T-helper 2 cell (primary cell): ENCODE measurements around the gene ACAP2.
"Not testable (repeated sequence)": the region's sequence is repeated elsewhere in the genome, so short reads cannot be mapped to it uniquely, and the experiment has no call there.

Source experiments
- DNase-seq, 5 experiments: peaks; one replicate each; pipeline versions ENCODE4 v3.0.0 to v3.0.0-alpha.2; 2012 to 2022

The ACAP2 gene

DNA sequence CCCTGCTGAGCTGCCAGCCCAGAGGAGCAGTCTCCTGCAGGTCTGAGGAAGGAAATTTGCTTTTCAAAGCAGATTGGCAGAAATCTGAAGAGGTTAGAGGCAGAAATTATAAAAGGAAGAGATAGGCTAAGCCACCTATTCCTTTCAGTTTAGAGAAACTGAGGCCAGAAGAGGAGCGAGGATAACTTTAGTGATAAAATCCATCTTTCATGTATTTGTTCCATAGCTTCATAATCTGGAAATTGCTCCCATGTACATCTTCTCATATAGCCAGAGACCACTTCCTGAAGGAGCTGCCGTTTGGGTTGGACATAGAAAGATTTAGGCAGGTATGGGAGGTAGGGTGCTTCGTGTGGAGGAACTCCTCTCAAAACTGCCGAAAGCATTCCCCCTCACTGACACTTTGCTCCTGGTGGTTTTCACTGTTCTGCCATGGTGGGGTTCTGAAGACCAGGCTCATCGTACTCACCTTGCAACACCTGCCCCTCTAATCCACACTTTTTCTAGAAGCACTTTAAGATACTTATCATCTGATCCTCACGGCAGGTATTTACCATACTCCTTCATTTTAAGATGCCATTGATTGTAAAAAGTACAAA, 670 bp upstream of the ACAP2 start:
- no peak for DNase-seq

DNA sequence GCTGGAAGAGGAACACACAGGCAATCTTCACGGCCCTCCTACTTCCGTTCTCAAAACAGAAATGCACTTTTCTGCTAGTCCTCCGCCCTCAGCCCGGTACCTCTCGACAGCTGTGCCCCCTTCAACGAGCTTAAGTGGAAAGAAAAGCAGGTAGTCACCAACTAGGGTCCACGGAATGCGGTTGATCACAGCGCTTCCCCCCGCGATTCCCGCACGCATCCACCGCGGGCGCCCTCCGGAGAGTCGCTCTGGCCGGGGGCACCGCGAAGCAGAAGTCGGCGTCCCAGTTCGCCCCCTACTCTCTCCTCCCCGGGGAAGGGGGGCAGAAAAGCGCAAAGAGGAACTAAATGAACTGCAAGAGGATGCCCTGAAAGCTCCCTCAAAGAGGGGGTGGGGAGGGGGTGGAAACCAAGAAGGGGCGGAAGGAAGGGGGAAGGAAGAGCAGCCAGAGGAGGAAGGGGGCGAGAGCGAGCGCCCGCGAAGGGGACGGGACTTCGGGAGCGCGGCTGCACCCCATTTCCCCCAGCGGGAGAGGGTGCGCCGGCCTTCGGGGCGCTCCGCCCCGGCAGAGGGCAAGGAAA, 738 bp downstream of the ACAP2 start:
- DNase-seq, result peak; percentile 20 to 67 (median 35)

DNA sequence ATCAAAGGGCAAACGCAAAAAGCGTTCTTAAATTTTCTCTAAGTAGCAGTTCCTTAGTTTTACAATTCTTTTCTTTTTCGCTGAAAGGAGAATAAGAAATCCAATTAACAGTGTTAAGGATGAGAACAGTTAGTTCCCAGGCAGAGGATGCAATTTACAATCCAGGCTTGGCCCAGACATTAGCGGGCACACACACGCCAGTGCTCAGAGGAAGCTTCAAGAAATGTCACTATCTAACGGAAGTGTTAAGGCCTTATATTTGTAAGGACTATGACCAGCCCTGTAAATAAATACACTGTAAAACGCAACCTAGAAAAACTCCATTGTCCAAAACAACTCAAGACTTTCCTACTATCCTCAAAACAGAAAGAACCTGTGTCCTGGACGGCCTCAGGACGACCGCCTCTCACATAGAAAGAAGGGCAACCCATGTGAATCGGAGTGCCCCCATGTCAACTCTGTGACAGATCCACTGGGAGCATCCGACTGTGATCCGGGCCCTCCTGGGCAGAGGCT, 1.3 kb downstream of the ACAP2 start:
- DNase-seq, result peak in 1 of 5 experiments; percentile 26

DNA sequence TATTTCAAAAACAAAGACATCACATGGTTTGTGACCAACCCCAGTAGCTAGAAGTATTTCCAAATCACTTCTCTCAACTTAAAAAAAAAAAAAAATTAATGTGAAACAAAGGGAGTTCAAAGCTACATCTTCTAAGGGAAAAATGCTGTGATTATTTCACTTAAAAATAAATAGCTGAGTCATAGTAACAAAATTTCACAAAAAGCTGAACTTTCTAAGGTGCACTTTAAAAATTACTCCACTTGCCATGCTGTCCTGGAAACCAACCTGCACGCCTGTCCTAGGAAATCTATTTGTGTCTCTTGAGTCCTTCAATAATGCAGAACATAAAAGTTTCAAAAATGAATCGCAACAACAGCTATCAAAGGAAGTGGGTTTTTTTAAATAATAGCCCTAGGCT, 1.8 kb downstream of the ACAP2 start:
- DNase-seq, result no peak

DNA sequence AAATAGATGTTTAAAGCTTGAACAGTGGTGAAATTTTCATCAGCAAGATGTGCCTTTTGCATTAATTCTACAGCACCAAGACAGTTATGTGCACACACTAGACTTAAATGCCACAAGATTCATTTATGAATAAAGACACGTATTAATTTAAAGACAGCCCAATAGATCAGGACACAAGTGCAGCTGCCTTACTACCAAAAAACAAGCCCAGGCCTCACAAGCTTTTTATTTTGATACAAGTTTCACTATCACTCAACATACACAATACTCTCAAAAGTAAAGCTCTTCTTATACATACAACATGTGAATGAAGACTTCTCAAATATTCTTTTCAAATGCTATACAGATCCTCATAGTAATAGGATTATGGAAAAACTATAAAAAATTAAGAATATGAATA, 2.4 kb downstream of the ACAP2 start:
- peak in 1 of 5 experiments; percentile 64 for DNase-seq

DNA sequence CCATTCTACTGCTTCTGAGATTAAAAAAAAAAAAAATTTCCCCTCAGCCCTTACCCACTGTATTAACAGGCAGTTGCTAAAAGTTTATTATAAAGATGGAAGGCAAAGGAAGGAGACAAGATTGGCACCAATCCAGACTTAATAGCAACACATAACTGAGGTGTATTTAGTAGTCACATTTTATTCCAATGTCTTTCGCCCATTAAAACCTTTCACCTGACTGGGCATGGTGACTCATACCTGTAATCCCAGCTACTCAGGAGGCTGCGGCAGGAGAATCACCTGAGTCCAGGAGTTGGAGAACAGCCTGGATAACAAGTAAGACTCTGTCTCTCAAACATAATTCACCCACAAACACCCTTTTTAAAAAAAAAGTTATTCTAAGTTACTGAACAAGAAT, 4.4 kb downstream of the ACAP2 start:
- DNase-seq, result no peak

DNA sequence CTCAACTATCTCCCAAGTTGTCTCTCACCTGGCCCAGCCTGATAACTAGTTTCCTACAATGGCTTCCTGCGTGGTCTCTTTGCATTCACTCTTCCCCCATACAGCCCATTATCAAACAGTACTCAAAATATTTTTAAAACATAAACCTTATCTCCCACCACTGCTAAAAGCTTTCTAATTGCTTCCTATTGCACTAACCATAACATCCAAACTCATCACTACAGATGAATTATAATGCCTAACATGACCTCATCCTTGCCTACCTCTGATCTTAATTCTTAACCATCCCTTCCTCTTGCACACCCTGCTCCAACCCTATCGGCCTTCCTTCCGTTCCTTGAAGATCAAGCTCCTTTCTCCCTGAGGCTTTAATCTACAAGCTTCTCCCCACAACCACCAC, 17.0 kb downstream of the ACAP2 start:
- DNase-seq, result no peak

DNA sequence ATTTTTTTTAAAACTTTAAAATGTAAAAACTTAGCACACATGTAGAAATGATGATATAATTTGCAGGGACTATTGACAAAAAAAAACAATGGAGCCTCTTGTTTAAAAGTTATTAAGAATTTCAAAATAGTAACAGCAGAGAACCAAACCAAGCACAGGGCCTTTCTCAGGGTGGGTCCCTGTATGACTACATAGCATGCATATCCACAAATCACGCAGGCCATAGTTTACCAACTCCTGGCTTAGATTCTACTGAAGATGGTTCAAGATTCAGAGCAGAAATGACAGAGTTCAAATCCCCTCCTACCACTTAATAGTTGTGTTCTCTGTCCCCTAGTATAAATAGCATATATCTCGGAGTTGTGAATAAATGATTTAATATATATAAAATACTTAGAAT, 19.0 kb downstream of the ACAP2 start:
- no peak for DNase-seq

DNA sequence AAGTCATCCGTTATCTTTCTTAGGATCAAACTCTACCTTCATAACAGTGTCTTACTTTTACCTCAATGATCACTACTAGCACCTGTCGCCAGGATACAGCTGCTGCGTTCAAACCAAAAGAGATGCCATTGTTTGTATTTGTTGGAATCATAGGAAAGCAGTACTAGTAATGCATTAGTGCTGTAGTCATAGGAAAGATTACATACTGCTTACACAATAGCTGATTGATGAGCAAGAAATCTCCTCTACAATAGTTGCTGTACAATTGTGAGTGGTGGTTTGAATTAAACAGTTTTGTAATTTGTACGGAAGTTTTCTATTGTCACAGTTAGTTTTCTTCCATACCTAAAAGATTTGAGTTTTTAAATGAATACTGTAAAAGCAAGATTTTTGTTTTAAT, 21.4 kb downstream of the ACAP2 start:
- no peak for DNase-seq

DNA sequence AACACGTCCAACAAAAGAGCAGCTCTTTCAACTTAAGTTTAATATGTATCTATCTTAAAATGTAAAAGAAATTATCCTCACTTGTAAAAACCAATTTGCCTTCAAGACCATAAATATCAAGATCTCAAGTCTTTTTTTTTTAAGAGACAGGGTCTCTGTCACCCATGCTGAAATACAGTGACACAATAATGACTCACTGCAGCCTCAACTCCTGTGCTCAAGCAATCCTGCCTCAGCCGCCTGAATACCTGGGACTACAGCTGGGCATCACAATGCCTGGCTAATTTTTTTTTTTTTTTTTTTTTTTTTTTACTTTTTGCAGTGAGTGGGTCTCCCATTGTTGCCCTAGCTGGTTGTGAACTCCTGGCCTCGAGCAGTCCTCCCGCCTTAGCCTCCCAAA, 26.0 kb downstream of the ACAP2 start:
- no peak for DNase-seq

DNA sequence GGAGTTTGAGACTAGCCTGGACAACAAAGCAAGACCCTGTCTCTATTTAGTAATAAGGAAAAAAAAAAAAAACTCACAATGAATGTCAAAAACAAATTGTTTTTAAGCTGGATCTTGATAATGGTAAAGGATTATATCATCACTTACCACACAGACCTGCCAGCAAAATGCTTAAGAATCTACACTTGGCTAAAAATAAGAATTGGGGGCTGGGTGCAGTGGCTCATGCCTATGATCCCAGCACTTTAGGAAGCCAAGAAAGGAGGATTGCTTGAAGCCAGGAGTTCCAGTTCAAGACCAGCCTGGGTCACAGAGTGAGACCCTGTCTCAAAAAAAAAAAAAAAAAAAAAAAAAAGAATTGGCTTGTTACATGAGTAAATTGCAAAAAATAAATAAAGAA, 31.0 kb downstream of the ACAP2 start:
- no peak for DNase-seq

DNA sequence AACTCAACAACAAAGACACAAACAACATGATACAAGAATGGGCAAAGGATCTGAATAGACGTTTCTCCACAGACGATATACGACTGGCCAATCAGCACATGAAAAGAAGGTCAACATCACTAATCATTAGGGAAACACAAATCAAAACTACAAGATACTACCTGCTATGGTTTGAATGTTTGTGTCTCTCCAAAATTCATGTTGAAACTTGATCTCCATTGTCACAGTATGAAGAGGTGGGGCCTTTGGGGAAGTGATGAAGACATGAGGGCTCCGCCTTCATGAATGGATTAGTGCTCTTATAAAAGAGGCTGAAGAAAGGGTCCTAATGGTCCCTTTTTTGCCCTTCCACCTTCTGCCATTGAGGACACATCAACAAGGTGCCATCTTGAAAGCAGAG, 32.3 kb downstream of the ACAP2 start:
- DNase-seq, result no peak

DNA sequence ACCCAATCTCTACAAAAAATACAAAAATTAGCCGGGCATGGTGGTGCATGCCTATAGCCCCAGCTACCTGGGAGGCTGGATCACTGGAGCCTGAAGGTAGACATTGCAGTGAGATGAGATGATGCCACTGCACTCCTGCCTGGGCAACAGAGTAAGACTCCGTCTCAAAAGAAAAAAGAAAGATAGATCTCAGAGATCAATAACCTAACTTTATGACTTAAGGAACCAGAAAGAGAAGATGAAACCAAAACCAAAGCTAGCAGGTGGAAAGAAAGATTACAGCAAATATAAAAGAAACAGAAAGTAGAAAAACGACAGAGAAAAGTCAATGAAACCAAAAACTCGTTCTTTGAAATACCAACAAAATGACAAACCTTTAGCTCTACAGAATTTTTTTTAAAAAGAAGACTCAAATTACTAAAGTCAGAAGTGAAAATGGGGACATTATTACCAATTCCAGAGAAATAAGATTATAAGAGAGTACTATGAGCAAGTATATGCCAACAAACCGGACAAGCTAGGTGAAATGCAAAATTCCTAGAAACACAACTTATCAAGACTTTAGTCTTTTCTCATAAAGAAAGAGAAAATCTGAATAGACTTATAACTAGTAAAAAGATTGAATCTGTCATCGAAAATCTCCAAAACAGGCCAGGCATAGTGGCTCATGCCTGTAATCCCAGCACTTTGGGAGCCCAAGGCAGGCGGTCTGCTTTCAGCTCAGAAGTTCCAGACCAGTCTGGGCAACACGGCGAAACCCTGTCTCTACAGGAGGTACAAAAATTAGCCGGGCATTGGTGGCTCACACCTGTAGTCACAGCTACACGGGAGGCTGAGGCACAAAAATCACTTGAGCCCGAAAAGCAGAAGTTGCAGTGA, 35.0 kb downstream of the ACAP2 start:
- peak in 1 of 5 experiments; percentile 55 for DNase-seq

DNA sequence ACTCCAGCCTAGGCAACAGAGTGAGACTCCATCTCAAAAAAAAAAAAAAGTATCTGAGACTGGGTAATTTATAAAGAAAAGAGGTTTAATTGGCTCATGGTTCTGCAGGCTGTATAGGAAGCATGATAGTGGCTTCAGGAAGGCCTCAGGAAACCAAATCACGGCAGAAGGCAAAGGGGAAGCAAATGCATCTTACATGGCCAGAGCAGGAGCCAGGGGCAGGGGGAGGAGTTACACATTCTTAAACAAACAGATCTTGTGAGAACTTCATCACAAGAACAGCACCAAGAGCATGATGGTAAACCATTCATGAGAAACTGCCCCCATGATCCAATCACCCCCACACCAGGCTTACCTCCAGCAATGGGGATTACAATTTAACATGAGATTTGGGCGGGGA, 37.2 kb downstream of the ACAP2 start:
- DNase-seq, result no peak

DNA sequence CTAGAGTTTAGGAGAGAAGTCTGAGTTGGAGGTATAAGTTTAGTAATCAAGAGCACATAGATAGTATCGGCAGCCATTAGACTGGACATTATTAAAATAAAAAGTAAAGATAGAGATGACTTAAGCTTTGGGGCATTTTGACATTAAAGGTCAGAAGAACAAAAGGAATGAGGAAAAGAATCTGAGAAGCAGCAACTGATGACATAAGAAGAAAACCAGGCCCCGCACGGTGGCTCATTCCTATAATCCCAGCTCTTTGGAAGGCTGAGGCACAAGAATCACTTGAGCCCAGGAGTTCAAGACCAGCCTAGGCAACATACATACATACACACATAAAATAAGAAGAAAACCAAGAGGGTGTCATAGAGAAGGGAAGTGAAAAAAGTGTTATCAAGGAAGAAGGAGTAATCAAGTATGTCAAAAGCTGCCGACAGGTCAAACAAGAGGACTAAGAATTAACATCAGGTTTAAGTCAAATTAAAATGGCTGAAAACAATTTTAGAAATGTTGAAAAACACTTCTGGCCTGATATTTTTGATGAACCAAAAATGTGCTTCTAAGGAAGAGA, 38.9 kb downstream of the ACAP2 start:
- no peak for DNase-seq

DNA sequence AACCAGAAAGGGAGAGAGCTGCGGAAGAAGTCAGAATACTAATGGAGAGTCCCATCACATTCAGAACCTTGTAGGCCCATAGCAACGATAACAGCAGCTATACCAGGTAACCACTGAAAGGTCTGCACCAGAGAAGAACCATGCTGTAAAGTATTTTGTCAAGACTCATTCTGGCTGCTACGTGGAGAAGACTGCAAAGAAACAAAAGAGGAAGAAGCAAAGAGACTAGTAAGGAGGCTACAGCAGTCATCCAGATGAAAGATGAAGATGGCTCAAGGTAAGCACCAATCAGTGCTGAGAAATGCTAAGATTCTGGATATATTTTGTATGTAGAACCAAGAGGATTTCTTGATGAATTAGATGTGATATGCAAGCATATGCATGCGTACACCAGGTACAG, 39.6 kb downstream of the ACAP2 start:
- no peak for DNase-seq

DNA sequence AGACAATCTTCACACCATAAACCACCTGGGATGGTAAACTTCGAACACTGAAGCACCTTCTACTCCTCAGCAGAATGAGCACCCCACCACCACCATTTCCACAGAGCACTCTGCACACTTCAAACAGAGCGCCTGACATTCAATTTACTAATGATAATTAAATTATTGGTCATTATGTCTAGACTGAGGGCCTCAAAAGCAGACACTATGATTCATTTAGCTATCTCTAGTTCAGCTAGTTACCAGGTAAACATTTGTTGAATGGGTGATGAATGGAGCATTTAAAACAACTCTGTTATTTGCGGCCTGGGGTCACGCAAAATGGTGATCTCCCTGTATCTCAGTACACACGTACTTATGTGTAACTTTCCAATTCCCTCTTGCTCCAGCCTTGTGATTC, 40.9 kb downstream of the ACAP2 start:
- no peak for DNase-seq

DNA sequence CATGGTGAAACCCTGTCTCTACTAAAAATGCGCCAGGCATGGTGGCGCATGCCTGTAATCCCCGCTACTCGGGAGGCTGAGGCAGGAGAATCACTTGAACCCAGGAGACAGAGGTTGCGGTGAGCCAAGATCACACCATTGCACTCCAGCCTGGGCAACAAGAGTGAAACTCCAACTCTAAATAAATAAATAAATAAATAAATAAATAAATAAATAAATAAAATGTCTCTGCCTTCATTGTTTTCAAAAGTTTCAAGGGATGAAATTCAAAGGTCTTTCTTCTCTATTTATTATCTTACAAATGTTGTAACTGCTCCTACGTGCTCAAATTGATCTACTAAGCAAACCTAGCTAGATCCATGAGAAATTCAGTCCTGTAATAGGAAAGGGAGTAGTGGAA, 44.4 kb downstream of the ACAP2 start:
- not testable (repeated sequence) for DNase-seq

DNA sequence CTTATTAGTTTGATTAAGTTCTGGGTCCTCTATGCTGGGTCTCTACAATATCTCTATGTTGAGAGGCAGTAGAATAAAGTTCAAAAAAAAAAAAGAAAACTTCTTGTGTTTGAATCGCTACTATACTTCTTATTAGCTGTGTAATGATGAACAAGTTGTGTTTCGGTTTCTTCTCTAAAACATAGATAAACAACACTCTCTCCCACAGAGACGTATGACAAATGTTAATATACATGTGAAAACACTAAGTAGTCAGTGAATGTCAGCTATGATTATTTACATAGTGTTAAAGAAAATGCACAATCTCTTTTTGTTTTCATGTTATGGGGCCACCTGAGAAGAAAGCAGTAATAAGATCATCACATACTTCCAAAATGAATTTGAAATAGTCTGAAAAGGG, 45.3 kb downstream of the ACAP2 start:
- no peak for DNase-seq

DNA sequence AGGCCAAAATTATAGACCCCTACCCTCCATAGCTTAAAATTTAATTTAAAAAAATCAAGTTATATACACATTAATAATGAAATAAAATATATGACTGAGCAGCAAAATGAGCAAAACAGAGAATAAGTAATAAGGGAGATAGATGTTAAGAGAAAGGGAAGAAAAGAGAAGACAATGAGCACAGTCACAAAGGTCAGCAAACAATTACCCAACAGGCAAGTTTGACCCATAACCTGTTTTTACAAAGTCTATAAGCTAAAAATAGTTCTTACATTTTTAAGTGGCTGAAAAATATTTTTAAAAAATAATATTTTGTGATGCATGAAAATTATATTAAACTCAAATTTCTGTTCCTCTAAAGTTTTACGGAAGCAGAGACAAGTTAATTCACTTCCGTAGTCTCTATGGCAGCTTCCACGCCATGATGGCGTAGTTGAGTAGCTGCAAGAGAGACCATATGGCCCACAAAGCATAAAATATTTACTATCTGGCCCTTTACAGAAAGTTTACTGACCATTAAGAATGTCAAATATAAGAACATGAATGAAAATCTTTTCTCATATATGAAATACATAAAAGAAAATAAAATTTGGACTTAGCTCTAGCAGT, 47.5 kb downstream of the ACAP2 start:
- DNase-seq, result no peak

DNA sequence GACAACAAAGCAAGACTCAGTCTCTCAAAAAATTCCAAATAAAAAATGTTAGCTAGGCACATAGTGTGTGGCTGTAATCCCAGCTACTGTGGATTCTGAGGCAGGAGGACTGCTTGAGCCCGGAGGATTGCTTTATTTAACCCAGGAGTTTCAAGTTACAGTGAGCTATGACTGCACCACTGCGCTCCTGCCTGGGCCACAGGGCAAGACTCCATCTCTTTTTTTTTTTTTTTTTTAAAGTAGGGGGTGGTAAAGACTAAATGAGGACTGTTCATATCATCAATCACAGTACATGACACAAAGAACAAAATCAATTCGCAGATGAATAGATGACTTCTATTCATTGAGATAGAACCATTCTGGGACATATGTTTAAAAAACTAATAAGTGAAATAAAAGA, 48.1 kb downstream of the ACAP2 start:
- no peak for DNase-seq

DNA sequence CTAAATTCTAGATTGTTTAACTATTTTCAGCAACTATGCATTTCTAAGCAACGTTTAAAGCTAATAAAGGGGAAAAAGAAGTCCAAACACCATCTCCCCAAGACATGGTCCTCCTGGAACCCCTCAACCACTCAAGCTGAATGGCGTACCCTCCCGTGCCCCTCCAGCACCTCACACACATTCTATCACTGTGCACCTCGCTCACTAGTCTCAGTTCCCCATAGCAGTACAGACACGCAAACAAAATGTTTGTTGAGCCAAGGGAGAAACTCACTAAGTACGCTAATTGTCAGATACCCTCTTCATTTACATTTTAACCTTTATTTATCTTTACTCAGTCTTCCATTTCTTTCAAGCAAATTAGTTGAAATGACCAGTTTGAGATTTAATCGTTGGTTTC, 48.8 kb downstream of the ACAP2 start:
- no peak for DNase-seq

DNA sequence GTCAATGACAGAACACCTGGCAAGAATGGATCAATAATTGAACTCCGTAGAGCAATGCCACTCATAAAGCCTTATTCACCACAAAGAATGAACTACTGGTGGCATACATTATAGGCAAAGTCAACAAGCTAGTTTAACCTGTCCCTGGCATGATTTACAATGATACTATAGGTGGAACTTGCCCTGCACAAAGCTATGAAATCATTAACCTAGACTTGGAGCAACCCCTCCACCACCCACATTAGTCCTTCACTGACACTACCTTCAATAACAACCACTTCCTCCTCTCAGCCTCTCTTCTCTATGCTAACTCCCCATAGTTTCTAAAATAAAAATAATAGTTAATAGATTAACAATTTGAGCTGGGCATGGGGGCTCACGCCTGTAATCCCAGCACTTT, 54.4 kb downstream of the ACAP2 start:
- DNase-seq, result no peak
